ENCODE measurements around the gene CCDC59.

DNA sequence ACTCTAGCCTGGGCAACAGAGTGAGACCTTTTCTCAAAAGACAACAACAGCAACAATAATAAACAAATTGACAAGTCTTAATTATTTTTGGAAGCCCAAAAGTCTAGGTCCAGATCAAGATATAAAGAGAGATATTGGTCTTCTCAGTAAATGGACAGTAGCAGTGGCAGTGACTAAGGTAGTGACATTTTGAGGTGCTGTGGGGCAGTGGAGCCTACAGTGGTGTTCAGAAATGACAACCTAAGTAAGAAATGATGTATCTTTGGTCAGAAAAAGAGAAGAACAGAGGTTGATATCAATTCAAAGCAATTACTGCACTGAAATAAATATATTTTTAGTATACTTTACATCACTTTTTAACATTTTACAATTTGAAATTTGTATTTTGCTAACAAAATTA, 20.8 kb upstream of the CCDC59 start:
- TF ChIP-seq POLR2A (IDR thresholded peaks at IDR 0.05) = no peak
- TF ChIP-seq, protein P1, sequence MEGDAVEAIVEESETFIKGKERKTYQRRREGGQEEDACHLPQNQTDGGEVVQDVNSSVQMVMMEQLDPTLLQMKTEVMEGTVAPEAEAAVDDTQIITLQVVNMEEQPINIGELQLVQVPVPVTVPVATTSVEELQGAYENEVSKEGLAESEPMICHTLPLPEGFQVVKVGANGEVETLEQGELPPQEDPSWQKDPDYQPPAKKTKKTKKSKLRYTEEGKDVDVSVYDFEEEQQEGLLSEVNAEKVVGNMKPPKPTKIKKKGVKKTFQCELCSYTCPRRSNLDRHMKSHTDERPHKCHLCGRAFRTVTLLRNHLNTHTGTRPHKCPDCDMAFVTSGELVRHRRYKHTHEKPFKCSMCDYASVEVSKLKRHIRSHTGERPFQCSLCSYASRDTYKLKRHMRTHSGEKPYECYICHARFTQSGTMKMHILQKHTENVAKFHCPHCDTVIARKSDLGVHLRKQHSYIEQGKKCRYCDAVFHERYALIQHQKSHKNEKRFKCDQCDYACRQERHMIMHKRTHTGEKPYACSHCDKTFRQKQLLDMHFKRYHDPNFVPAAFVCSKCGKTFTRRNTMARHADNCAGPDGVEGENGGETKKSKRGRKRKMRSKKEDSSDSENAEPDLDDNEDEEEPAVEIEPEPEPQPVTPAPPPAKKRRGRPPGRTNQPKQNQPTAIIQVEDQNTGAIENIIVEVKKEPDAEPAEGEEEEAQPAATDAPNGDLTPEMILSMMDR (IDR thresholded peaks at IDR 0.05) = no peak

All from thyroid gland (tissue), 4 donors.